IMR-90 (cell line): ENCODE measurements around the gene ID2. TPM values are rescaled to one million over a fixed set of nuclear protein-coding genes. Genes with fewer than 3 reads are reported as not detected.
A peak's percentile ranks its signal among the peaks of the same experiment; 100 is the strongest.

Experiments used
- ATAC-seq: fragments of 200-7000 bp; cut with Tn5 transposase; 2 replicates; pipeline ENCODE4 v1.9.1; 2020; ENCODE audit warnings: low read depth, mild to moderate bottlenecking, moderate library complexity
- BruUV-seq: library from RNA; stranded (reverse); fragments of 400-500 nt; replicated peaks from 2 replicates; lab custom pipeline; 2021; lab: Mats Ljungman, UMichigan
- CTCF ChIA-PET: fragments of 300-600 bp; formaldehyde crosslinking; extraction: SDS; loops from one replicate; lab custom pipeline; 2021; ENCODE audit warnings: antibody characterized with exemption; lab: Yijun Ruan, JAX
- POLR2A ChIA-PET: fragments of 300-600 bp; sonication (Branson Sonifier 250); formaldehyde crosslinking; loops from one replicate; lab custom pipeline; 2022; ENCODE audit warnings: antibody characterized with exemption; ENCODE audit not compliant: unreplicated experiment; lab: Charles Lee
- DNase-seq: peaks from one replicate; pipeline ENCODE4 v3.0.0; 2013
- H2AFZ ChIP-seq: replicated peaks from 2 replicates; pipeline ENCODE3; 2013; ENCODE audit warnings: low read length, mild to moderate bottlenecking; ENCODE audit not compliant: poor library complexity
- H2AK5ac ChIP-seq: 2 replicates; pipeline ENCODE4 v1.6.1; 2013; ENCODE audit warnings: low read depth, low read length, inconsistent platforms
- H2AK9ac ChIP-seq: replicated peaks from 2 replicates; pipeline ENCODE3; 2013; ENCODE audit warnings: mild to moderate bottlenecking, low read depth, low read length, moderate library complexity; ENCODE audit not compliant: poor library complexity
- H2BK120ac ChIP-seq: 2 replicates; pipeline ENCODE4 v1.6.1; 2013; ENCODE audit warnings: low read depth, low read length, inconsistent platforms
- H2BK15ac ChIP-seq: 3 replicates; pipeline ENCODE4 v1.6.1; 2013; ENCODE audit warnings: low read depth, low read length, inconsistent platforms
- H2BK20ac ChIP-seq: 2 replicates; pipeline ENCODE4 v1.6.1; 2013; ENCODE audit warnings: low read depth, mild to moderate bottlenecking, inconsistent platforms, low read length, moderate library complexity
- H2BK5ac ChIP-seq: 2 replicates; pipeline ENCODE4 v1.6.1; 2013; ENCODE audit warnings: mild to moderate bottlenecking, low read depth, low read length, inconsistent platforms; ENCODE audit not compliant: poor library complexity, severe bottlenecking
- H3K14ac ChIP-seq: replicated peaks from 2 replicates; pipeline ENCODE4 v1.6.1; 2013; ENCODE audit warnings: low read depth, low read length, inconsistent platforms
- H3K18ac ChIP-seq: 2 replicates; pipeline ENCODE4 v1.6.1; 2013; ENCODE audit warnings: low read depth, low read length, control low read depth
- H3K23ac ChIP-seq: 2 replicates; pipeline ENCODE4 v1.6.1; 2013; ENCODE audit warnings: low read depth, low read length, inconsistent platforms
- H3K27ac ChIP-seq: 2 replicates; pipeline ENCODE4 v1.5.1; 2013; ENCODE audit warnings: mild to moderate bottlenecking, control low read depth, low read length; ENCODE audit not compliant: insufficient read depth
- H3K27me3 ChIP-seq: 2 replicates; pipeline ENCODE4 v1.6.1; 2013; ENCODE audit warnings: low read length; ENCODE audit not compliant: control insufficient read depth, insufficient read depth
- H3K36me3 ChIP-seq: 2 replicates; pipeline ENCODE4 v1.6.1; 2013; ENCODE audit warnings: low read length, mixed read lengths; ENCODE audit not compliant: control insufficient read depth, insufficient read depth
- H3K4ac ChIP-seq: 2 replicates; pipeline ENCODE4 v1.6.1; 2013; ENCODE audit warnings: low read depth, low read length, inconsistent platforms
- H3K4me1 ChIP-seq: 2 replicates; pipeline ENCODE4 v1.6.1; 2013; ENCODE audit warnings: low read length, mixed read lengths; ENCODE audit not compliant: control insufficient read depth, insufficient read depth
- H3K4me2 ChIP-seq: 2 replicates; pipeline ENCODE4 v1.6.1; 2013; ENCODE audit warnings: low read depth, mild to moderate bottlenecking, control low read depth, low read length, moderate library complexity
- H3K4me3 ChIP-seq: 2 replicates; pipeline ENCODE4 v1.5.1; 2013; ENCODE audit warnings: low read depth, mild to moderate bottlenecking, control low read depth, low read length, moderate library complexity; ENCODE audit not compliant: insufficient read depth
- H3K56ac ChIP-seq: 2 replicates; pipeline ENCODE4 v1.6.1; 2013; ENCODE audit warnings: low read length, inconsistent platforms; ENCODE audit not compliant: insufficient read depth; ENCODE audit errors: extremely low read depth
- H3K79me1 ChIP-seq, 2 experiments: 2 replicates each; pipeline ENCODE4 v1.6.1; 2013; ENCODE audit warnings: low read length in 2 of 2, inconsistent platforms in 1 of 2, low read depth in 1 of 2
- H3K9ac ChIP-seq: 2 replicates; pipeline ENCODE4 v1.6.1; 2013; ENCODE audit warnings: low read depth, low read length, control low read depth
- H3K9me1 ChIP-seq: 2 replicates; pipeline ENCODE4 v1.6.1; 2013; ENCODE audit warnings: low read length, inconsistent platforms; ENCODE audit not compliant: insufficient read depth
- H3K9me3 ChIP-seq: 2 replicates; pipeline ENCODE4 v1.6.1; 2013; ENCODE audit warnings: low read length; ENCODE audit not compliant: control insufficient read depth, insufficient read depth
- H4K20me1 ChIP-seq: 2 replicates; pipeline ENCODE4 v1.6.1; 2013; ENCODE audit warnings: low read length, inconsistent platforms; ENCODE audit not compliant: insufficient read depth
- H4K5ac ChIP-seq: 2 replicates; pipeline ENCODE4 v1.6.1; 2013; ENCODE audit warnings: mild to moderate bottlenecking, low read depth, low read length, control low read depth
- H4K8ac ChIP-seq, 2 experiments: 2 replicates each; pipeline ENCODE4 v1.6.1; 2013; ENCODE audit warnings: low read depth in 2 of 2, low read length in 2 of 2, control low read depth in 1 of 2, inconsistent platforms in 1 of 2
- H4K91ac ChIP-seq: 2 replicates; pipeline ENCODE4 v1.6.1; 2013; ENCODE audit warnings: low read depth, low read length, inconsistent platforms; ENCODE audit not compliant: insufficient read depth
- BHLHE40 ChIP-seq: fragments of 150-350 bp; IDR thresholded peaks from 2 replicates; pipeline ENCODE4 v1.6.1; 2016; ENCODE audit warnings: mild to moderate bottlenecking, low read depth, low read length
- CEBPB ChIP-seq: IDR thresholded peaks from 2 replicates; pipeline ENCODE4 v1.6.1; 2012; ENCODE audit warnings: low read depth, low read length, improper control_type of control experiment
- CHD1 ChIP-seq: IDR thresholded peaks from 2 replicates; pipeline ENCODE4 v1.6.1; 2012; ENCODE audit warnings: low read depth, low read length, improper control_type of control experiment
- CTCF ChIP-seq: conservative IDR thresholded peaks from 2 replicates; pipeline ENCODE4 v1.5.1; 2012; ENCODE audit warnings: mild to moderate bottlenecking, low read depth, low read length, improper control_type of control experiment
- FOS ChIP-seq: fragments of 150-350 bp; IDR thresholded peaks from 2 replicates; pipeline ENCODE4 v1.6.1; 2016; ENCODE audit warnings: low read depth, low read length
- MAFK ChIP-seq: IDR thresholded peaks from 2 replicates; pipeline ENCODE4 v1.6.1; 2012; ENCODE audit warnings: low read depth, low read length, improper control_type of control experiment
- MAZ ChIP-seq: IDR thresholded peaks from 2 replicates; pipeline ENCODE4 v1.6.1; 2012; ENCODE audit warnings: low read depth, mild to moderate bottlenecking, low read length, improper control_type of control experiment, moderate library complexity, borderline replicate concordance
- MXI1 ChIP-seq: IDR thresholded peaks from 2 replicates; pipeline ENCODE4 v1.6.1; 2012; ENCODE audit warnings: low read depth, mild to moderate bottlenecking, low read length, moderate library complexity, borderline replicate concordance
- NFE2L2 ChIP-seq: fragments of 150-350 bp; IDR thresholded peaks from 2 replicates; pipeline ENCODE4 v1.6.1; 2016; ENCODE audit warnings: low read depth, mild to moderate bottlenecking, low read length
- POLR2A ChIP-seq: IDR thresholded peaks from 2 replicates; pipeline ENCODE4 v1.6.1; 2012; ENCODE audit warnings: mild to moderate bottlenecking, low read depth, low read length
- RAD21 ChIP-seq: IDR thresholded peaks from 2 replicates; pipeline ENCODE4 v1.6.1; 2012; ENCODE audit warnings: low read length, improper control_type of control experiment
- RCOR1 ChIP-seq: IDR thresholded peaks from 2 replicates; pipeline ENCODE4 v1.6.1; 2012; ENCODE audit warnings: mild to moderate bottlenecking, low read length, improper control_type of control experiment; ENCODE audit not compliant: insufficient replicate concordance
- RFX5 ChIP-seq: IDR thresholded peaks from 2 replicates; pipeline ENCODE4 v1.8.0; 2012; ENCODE audit warnings: low read depth, mild to moderate bottlenecking, low read length, moderate library complexity
- SMC3 ChIP-seq: fragments of 150-350 bp; IDR thresholded peaks from 2 replicates; pipeline ENCODE4 v1.6.1; 2016; ENCODE audit warnings: low read depth, mild to moderate bottlenecking, antibody characterized with exemption, low read length, moderate library complexity
- USF2 ChIP-seq: fragments of 150-350 bp; IDR thresholded peaks from 2 replicates; pipeline ENCODE4 v1.6.1; 2017; ENCODE audit warnings: mild to moderate bottlenecking, antibody characterized with exemption, low read length, low read depth
- WGBS, 2 experiments: methylation state at CpG; one replicate each; pipeline versions ENCODE4 v1.1.5 to v1.1.7; 2013; ENCODE audit warnings: missing lambda C conversion rate in 2 of 2; ENCODE audit not compliant: insufficient read length in 1 of 2; ENCODE audit errors: extremely low coverage in 2 of 2; 5-methylcytosine and 5-hydroxymethylcytosine counted together
- dilution Hi-C: fragments of 300-500 bp; cut with HindIII; formaldehyde crosslinking; loops from one replicate; pipeline ENCODE4 v1.14.3; 2018; ENCODE audit warnings: low sequenced_read_pairs; ENCODE audit not compliant: unreplicated experiment
- in situ Hi-C: fragments of 300-500 bp; cut with MboI; formaldehyde crosslinking; loops from 3 replicates; pipeline ENCODE4 v1.14.3; 2019; ENCODE audit warnings: low sequenced_read_pairs, inconsistent platforms, mixed read lengths
- intact Hi-C: fragments of 100-400 bp; cut with micrococcal nuclease; formaldehyde crosslinking; loops from 2 replicates; pipeline ENCODE4 v1.10.0; 2022
- polyA plus RNA-seq, 3 experiments: library from polyadenylated mRNA; depleted of rRNA; stranded (reverse); fragments of >200 nt; gene quantifications; 2 replicates each; pipeline ENCODE4 v1.2.3, GENCODE V29; 2012; ENCODE audit warnings: low replicate concordance in 1 of 3
- total RNA-seq: library from RNA; depleted of rRNA; stranded (reverse); fragments of >200 nt; gene quantifications from 2 replicates; pipeline ENCODE4 v1.2.3, GENCODE V29; 2012

Gene ID2
- total and polyA plus RNA-seq, 2 of the 4 experiments (the other 2 are of a cell fraction): 264 to 389 TPM

- H3K9ac ChIP-seq: no peak overlapping the region
- H2AFZ ChIP-seq: peak overlapping the region; percentile 21
- DNase-seq (no peak), ATAC-seq (no peak)
- no peaks in the 10 kb centered on the region for H3K9me3 ChIP-seq
- H4K20me1 ChIP-seq: no peaks in the 10 kb centered on the region
- H3K14ac ChIP-seq: no peak overlapping the region
- no peaks in the 10 kb centered on the region for H3K36me3 ChIP-seq
- TF ChIP-seq BHLHE40 (no peak), RAD21 (no peak), FOS (no peak), NFE2L2 (no peak), MAZ (no peak), POLR2A (no peak), CTCF (no peak), CHD1 (no peak), USF2 (no peak), RFX5 (no peak), MXI1 (no peak), SMC3 (no peak), MAFK (no peak), RCOR1 (no peak), CEBPB (no peak)
- intact Hi-C loops: no loop called here
- H2BK120ac ChIP-seq: peak overlapping the region; percentile 56
- peak overlapping the region; percentile 51 for H2AK5ac ChIP-seq
- no TSS peak for BruUV-seq
- no peak overlapping the region for H3K4me2 ChIP-seq
- 0 out of 3 replicates have a peak overlapping the region, but pooled peaks have one; percentile 23 for H2BK15ac ChIP-seq
- no peaks in the 10 kb centered on the region for H3K79me1 ChIP-seq
- dilution Hi-C loops: no loop called here
- no peak overlapping the region for H4K8ac ChIP-seq
- in situ Hi-C loops: no loop called here
- H3K4ac ChIP-seq: peak overlapping the region; percentile 68
- no peak overlapping the region for H2BK20ac ChIP-seq
- H3K23ac ChIP-seq: no peak overlapping the region
- H3K27me3 ChIP-seq: no peaks in the 10 kb centered on the region
- POLR2A ChIA-PET: no interaction called here
- 94% methylated on average over 14 of the region's 18 CpGs; no CpG with 5 or more reads in 1 of the 2 experiments for WGBS, 2 experiments
- H2BK5ac ChIP-seq: no peak overlapping the region
- H3K4me1 ChIP-seq: peaks cover 19% of the 10 kb centered on the region
- H4K5ac ChIP-seq: no peak overlapping the region
- CTCF ChIA-PET: no interaction called here
- H4K91ac ChIP-seq: no peak overlapping the region; the same call in 1 of the 2 replicates
- H2AK9ac ChIP-seq: peak overlapping the region; percentile 80
- no peak overlapping the region for H3K27ac ChIP-seq
- H3K56ac ChIP-seq: no peak overlapping the region
- H3K4me3 ChIP-seq: no peak overlapping the region
- H3K9me1 ChIP-seq: peaks cover 11% of the 10 kb centered on the region; the same call in 1 of the 2 replicates
- no peak overlapping the region for H3K18ac ChIP-seq
Measured at GRCh38 chr2:8659735-8660492, 21.9 kb upstream of the ID2 start.
